Naive B cell (primary cell): ENCODE data around the gene GALNT4. TPM values are rescaled to one million over a fixed set of nuclear protein-coding genes. Genes with fewer than 3 reads are reported as not detected.

Source experiments
- ATAC-seq, 2 donors: fragments of 150-1000 bp; cut with Tn5 transposase; 2 replicates each; pipeline ENCODE4 v1.10.0; 2021; ENCODE audit warnings: low read depth in 2 of 2, mild to moderate bottlenecking in 2 of 2, moderate library complexity in 2 of 2
- DNase-seq: peaks from one replicate; pipeline ENCODE4 v3.0.0; 2022
- H3K27ac Mint-ChIP-seq, 6 donors: one replicate each; pipeline ENCODE4 v1.8.0; 2020 to 2022; ENCODE audit warnings: mild to moderate bottlenecking in 6 of 6, mixed read lengths in 6 of 6, moderate library complexity in 5 of 6, inconsistent platforms in 2 of 6
- H3K27me3 Mint-ChIP-seq, 3 donors: one replicate each; pipeline ENCODE4 v1.8.0; 2021 to 2022; ENCODE audit warnings: mixed read lengths in 3 of 3, mild to moderate bottlenecking in 1 of 3
- H3K36me3 Mint-ChIP-seq, 2 donors: one replicate each; pipeline ENCODE4 v1.8.0; 2020 to 2022; ENCODE audit warnings: mixed read lengths in 2 of 2, inconsistent platforms in 1 of 2, mild to moderate bottlenecking in 1 of 2
- H3K4me1 Mint-ChIP-seq, 3 donors: one replicate each; pipeline ENCODE4 v1.8.0; 2020 to 2022; ENCODE audit warnings: mixed read lengths in 3 of 3, inconsistent platforms in 1 of 3, mild to moderate bottlenecking in 1 of 3, moderate library complexity in 1 of 3
- H3K4me3 Mint-ChIP-seq, 8 donors: one replicate each; pipeline ENCODE4 v1.8.0; 2020 to 2022; ENCODE audit warnings: mild to moderate bottlenecking in 8 of 8, mixed read lengths in 8 of 8, moderate library complexity in 8 of 8, inconsistent platforms in 2 of 8
- H3K9me3 Mint-ChIP-seq, 7 donors: one replicate each; pipeline ENCODE4 v1.8.0; 2020 to 2022; ENCODE audit warnings: mixed read lengths in 7 of 7, mild to moderate bottlenecking in 5 of 7, inconsistent platforms in 2 of 7, moderate library complexity in 1 of 7
- polyA plus RNA-seq, 6 donors: library from polyadenylated mRNA; unstranded; fragments of 300-500 nt; fragmentation: Illumina TruSeq; gene quantifications; one replicate each; pipeline ENCODE4 v1.2.3, GENCODE V29; 2021; ENCODE audit warnings: low read depth in 6 of 6

The GALNT4 gene
- polyA plus RNA-seq, 6 donors from 2014 or later = 2.7 to 8.1 (median 6.6) TPM; not detected in 1

DNA sequence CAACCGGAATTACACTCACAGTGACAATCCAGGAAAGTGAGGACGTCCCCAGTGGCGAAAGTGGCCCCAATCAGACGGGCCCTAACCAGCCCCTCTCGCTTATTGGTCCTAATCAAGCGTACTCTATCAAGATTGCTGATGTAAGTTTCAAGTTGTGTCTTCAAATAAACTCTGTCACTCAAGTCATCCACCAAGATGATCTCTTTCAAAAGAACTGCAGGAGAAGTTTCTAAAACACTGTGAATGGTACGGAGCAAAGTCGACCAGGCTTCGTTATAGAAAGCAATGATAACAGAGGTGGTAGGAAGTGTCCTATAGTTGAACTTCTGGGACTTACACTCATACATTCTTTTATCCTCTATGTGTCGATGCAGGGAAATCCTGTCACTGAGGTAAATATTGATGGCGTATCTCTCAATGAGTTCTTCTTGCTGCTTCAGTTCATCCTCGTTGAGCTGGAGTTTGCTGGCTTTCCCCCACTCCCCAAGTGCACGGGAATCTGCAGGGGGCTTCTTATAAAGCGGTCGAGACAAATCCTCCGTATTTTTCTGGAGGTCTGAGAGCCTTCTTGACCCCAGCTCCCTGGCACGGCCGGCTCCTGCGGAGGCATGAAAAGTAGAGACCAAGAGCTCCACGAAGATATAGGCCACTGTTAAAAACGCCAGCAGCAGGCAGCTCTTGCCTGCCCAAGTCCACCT, 604 bp downstream of the GALNT4 start:
- peaks cover 34 to 51% (median 38%) of the 10 kb centered on the region in 3 donors for H3K4me1 Mint-ChIP-seq
- peak overlapping the region; percentile 93 to 99 (median 98) for H3K4me3 Mint-ChIP-seq
- peak overlapping the region; percentile 87 to 97 (median 93) for H3K27ac Mint-ChIP-seq
- no peak for ATAC-seq
- DNase-seq = no peak
- peaks cover 8% of the 10 kb centered on the region in 2 donors for H3K36me3 Mint-ChIP-seq
- no peaks in the 10 kb centered on the region for H3K27me3 Mint-ChIP-seq
- no peaks in the 10 kb centered on the region for H3K9me3 Mint-ChIP-seq

DNA sequence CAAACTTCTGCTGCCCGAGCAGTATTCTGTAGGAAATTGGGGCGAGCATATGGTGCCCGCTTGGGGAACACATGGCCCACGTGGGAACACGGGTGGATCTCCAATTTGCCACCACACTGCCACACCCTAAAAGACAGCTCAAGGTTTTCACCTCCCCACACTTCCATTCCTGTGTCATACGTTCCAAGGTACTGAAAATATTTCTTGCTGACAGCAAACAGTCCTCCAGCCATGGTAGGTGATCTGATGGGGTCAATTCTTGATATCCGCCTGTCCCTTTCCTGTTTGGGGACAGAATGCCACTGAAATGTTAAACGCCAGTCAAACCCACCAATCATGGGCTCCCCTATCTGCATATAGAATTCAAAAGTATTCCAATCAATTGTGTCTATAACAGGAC, 1.2 kb downstream of the GALNT4 start:
- Mint-ChIP-seq H3K9me3 (no peaks in the 10 kb centered on the region), H3K27ac (peak overlapping the region in 4 of 6 donors; percentile 87 to 94 (median 93)), H3K4me3 (peak overlapping the region; percentile 93 to 99 (median 98)), H3K4me1 (peaks cover 34 to 54% (median 40%) of the 10 kb centered on the region in 3 donors), H3K27me3 (no peaks in the 10 kb centered on the region), H3K36me3 (peaks cover 8% of the 10 kb centered on the region in 2 donors)
- no peak for ATAC-seq
- no peak for DNase-seq

GRCh38 chr12:89521364-89522223, 3.0 kb downstream of the GALNT4 start:
- ATAC-seq = no peak

GRCh38 chr12:89517720-89518119, 6.9 kb downstream of the GALNT4 start:
- Mint-ChIP-seq H3K27ac (peak overlapping the region in 3 of 6 donors; percentile 4 to 34 (median 13)), H3K9me3 (no peaks in the 10 kb centered on the region), H3K36me3 (peaks cover 0 to 1% of the 10 kb centered on the region in 2 donors), H3K4me1 (peaks cover 23 to 36% (median 25%) of the 10 kb centered on the region in 3 donors), H3K27me3 (no peaks in the 10 kb centered on the region), H3K4me3 (no peak overlapping the region)
- no peak for DNase-seq
- ATAC-seq = no peak

More at GRCh38 chr12:89521364-89522223, 3.0 kb downstream of the GALNT4 start:
- DNase-seq = no peak
- Mint-ChIP-seq H3K9me3 (no peaks in the 10 kb centered on the region), H3K27ac (peak overlapping the region in 2 of 6 donors; percentile 1 to 22), H3K27me3 (no peaks in the 10 kb centered on the region), H3K36me3 (peaks cover 8% of the 10 kb centered on the region in 2 donors), H3K4me1 (peaks cover 39 to 54% (median 44%) of the 10 kb centered on the region in 3 donors), H3K4me3 (peak overlapping the region in 7 of 8 donors; percentile 31 to 96 (median 62))

- no peaks in the 10 kb centered on the region for H3K27me3 Mint-ChIP-seq
- H3K4me3 Mint-ChIP-seq = no peak overlapping the region
- no peaks in the 10 kb centered on the region for H3K36me3 Mint-ChIP-seq
- no peak for DNase-seq
- no peak overlapping the region for H3K27ac Mint-ChIP-seq
- no peak for ATAC-seq
- H3K9me3 Mint-ChIP-seq = no peaks in the 10 kb centered on the region
- H3K4me1 Mint-ChIP-seq = peaks cover 19 to 26% (median 19%) of the 10 kb centered on the region in 3 donors
Observed at GRCh38 chr12:89516633-89517032, 8.0 kb downstream of the GALNT4 start.

DNA sequence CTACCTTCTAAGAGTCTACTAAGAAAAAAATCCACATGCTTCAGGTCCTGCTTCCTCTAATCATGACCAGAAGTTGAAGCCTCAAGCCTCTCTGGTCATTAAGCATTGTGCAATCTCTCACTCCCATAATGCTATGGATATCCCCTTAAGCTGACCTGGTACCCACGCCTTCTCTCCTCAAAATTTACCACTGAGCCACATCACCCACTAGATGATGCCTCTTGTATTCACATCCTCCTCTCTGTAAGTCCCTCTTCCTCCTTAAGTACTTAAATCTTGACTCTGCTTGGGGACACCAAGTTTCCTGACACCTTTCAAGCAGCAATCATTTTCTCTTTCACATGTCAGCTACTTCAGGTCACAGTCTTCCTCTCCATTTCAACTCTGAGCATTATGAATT, 9.8 kb downstream of the GALNT4 start:
- Mint-ChIP-seq H3K36me3 (no peaks in the 10 kb centered on the region), H3K9me3 (no peaks in the 10 kb centered on the region), H3K27me3 (no peaks in the 10 kb centered on the region), H3K27ac (no peak overlapping the region), H3K4me3 (no peak overlapping the region), H3K4me1 (peaks cover 13 to 25% (median 13%) of the 10 kb centered on the region in 3 donors)
- ATAC-seq (peak in 1 of 2 donors; percentile 30), DNase-seq (no peak)

DNA sequence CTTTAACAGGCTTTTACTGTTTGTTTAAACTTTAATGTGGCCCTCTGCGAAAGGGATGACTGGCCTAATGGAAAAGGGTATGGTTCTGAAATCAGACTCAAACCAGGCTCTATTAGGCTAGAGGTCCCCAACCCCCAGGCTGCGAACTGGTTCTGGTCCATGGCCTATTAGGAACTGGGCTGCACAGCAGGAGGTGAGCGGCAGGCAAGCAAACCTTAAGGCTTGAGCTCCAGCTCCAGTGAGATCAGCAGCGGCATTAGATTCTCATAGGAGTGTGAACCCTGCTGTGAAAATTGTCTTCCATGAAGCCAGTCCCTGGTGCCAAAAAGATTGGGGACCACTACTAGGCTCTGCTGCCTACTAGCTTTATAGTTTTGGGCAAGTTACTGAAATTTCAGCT, 11.1 kb downstream of the GALNT4 start:
- Mint-ChIP-seq H3K27me3 (no peaks in the 10 kb centered on the region), H3K4me1 (peaks cover 12 to 21% (median 13%) of the 10 kb centered on the region in 3 donors), H3K4me3 (no peak overlapping the region), H3K36me3 (no peaks in the 10 kb centered on the region), H3K9me3 (no peaks in the 10 kb centered on the region), H3K27ac (no peak overlapping the region)
- no peak for DNase-seq
- no peak for ATAC-seq

GRCh38 chr12:89507015-89507824, 17.4 kb downstream of the GALNT4 start:
- Mint-ChIP-seq H3K9me3 (peaks cover 0 to 2% (median 0%) of the 10 kb centered on the region in 7 donors), H3K4me1 (peaks cover 8 to 14% (median 13%) of the 10 kb centered on the region in 3 donors), H3K36me3 (peaks cover 4% of the 10 kb centered on the region in 2 donors), H3K27ac (no peak overlapping the region), H3K4me3 (no peak overlapping the region), H3K27me3 (no peaks in the 10 kb centered on the region)
- ATAC-seq (no peak), DNase-seq (no peak)

- no peaks in the 10 kb centered on the region for H3K27me3 Mint-ChIP-seq
- peak overlapping the region in 1 of 6 donors; percentile 70 for H3K27ac Mint-ChIP-seq
- H3K9me3 Mint-ChIP-seq = peaks cover 0 to 2% (median 0%) of the 10 kb centered on the region in 7 donors
- ATAC-seq (no peak), DNase-seq (no peak)
- peaks cover 13 to 17% (median 16%) of the 10 kb centered on the region in 3 donors for H3K4me1 Mint-ChIP-seq
- no peak overlapping the region for H3K4me3 Mint-ChIP-seq
- H3K36me3 Mint-ChIP-seq = peaks cover 11% of the 10 kb centered on the region in 2 donors
Observed at GRCh38 chr12:89506050-89506449, 18.5 kb downstream of the GALNT4 start.

GRCh38 chr12:89504560-89505346, 19.8 kb downstream of the GALNT4 start:
- Mint-ChIP-seq H3K36me3 (peaks cover 12 to 17% of the 10 kb centered on the region in 2 donors), H3K27me3 (no peaks in the 10 kb centered on the region), H3K4me3 (peak overlapping the region in 1 of 8 donors; percentile 34), H3K4me1 (peaks cover 8 to 18% (median 18%) of the 10 kb centered on the region in 3 donors), H3K27ac (peak overlapping the region in 1 of 6 donors; percentile 39), H3K9me3 (peaks cover 0 to 2% (median 0%) of the 10 kb centered on the region in 7 donors)
- ATAC-seq (no peak), DNase-seq (no peak)

DNA sequence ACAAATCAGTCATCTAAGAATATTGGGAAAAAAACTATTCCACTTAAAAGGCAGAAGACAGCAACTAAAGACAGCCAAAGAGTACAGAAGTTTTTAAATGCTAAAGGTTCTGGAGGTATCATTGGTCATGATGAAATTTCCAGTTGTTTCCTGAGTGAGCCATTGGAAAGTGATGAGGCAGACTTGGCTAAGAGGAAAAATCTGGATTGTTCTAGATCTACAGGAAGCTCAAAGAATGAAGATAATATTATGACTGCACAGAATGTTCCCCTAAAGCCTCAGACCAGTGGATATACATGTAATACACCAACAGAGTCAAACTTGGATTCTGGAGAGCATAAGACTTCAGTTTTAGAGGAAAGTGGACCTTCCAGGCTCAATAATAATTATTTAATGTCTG, 22.8 kb downstream of the GALNT4 start:
- Mint-ChIP-seq H3K4me3 (no peak overlapping the region), H3K36me3 (peaks cover 18 to 21% of the 10 kb centered on the region in 2 donors), H3K27ac (no peak overlapping the region), H3K9me3 (peaks cover 0 to 2% (median 0%) of the 10 kb centered on the region in 7 donors), H3K4me1 (peaks cover 11 to 24% (median 19%) of the 10 kb centered on the region in 3 donors), H3K27me3 (no peaks in the 10 kb centered on the region)
- DNase-seq = no peak
- ATAC-seq = no peak

- H3K27ac Mint-ChIP-seq = no peak overlapping the region
- peaks cover 0 to 2% (median 0%) of the 10 kb centered on the region in 7 donors for H3K9me3 Mint-ChIP-seq
- no peak overlapping the region for H3K4me3 Mint-ChIP-seq
- no peak for ATAC-seq
- peaks cover 17 to 18% of the 10 kb centered on the region in 2 donors for H3K36me3 Mint-ChIP-seq
- DNase-seq = no peak
- H3K27me3 Mint-ChIP-seq = no peaks in the 10 kb centered on the region
- peaks cover 19 to 29% (median 22%) of the 10 kb centered on the region in 3 donors for H3K4me1 Mint-ChIP-seq
Observed at GRCh38 chr12:89499857-89500256, 24.7 kb downstream of the GALNT4 start.
